ENCODE results near the gene APOO.
A peak's percentile ranks its signal among the peaks of the same experiment; 100 is the strongest.

APOO gene

GRCh38 chrX:23811656-23812055 lies 96.1 kb downstream of the APOO start:
- DNase-seq (ENCODE audit: low spot score): no peak
- ATAC-seq (ENCODE audit: low read depth): no peak
- Histone ChIP-seq H3K27ac (ENCODE audit: poor library complexity, severe bottlenecking) (no peak overlapping the region), H3K36me3 (ENCODE audit: low read depth) (no peaks in the 10 kb centered on the region), H3K9me3 (ENCODE audit: severe bottlenecking) (no peaks in the 10 kb centered on the region), H3K4me1 (ENCODE audit: insufficient read depth, poor library complexity, severe bottlenecking) (peaks cover 15% of the 10 kb centered on the region), H3K4me3 (ENCODE audit: severe bottlenecking) (no peak overlapping the region), H3K27me3 (ENCODE audit: insufficient read depth, poor library complexity, severe bottlenecking) (no peaks in the 10 kb centered on the region)
- no peak for TF ChIP-seq CTCF (IDR thresholded peaks at IDR 0.05; ENCODE audit: poor library complexity, severe bottlenecking)

- Histone ChIP-seq H3K27me3 (ENCODE audit: insufficient read depth, poor library complexity, severe bottlenecking) (no peaks in the 10 kb centered on the region), H3K27ac (ENCODE audit: poor library complexity, severe bottlenecking) (no peak overlapping the region), H3K4me1 (ENCODE audit: insufficient read depth, poor library complexity, severe bottlenecking) (peaks cover 18% of the 10 kb centered on the region), H3K4me3 (ENCODE audit: severe bottlenecking) (no peak overlapping the region), H3K9me3 (ENCODE audit: severe bottlenecking) (no peaks in the 10 kb centered on the region), H3K36me3 (ENCODE audit: low read depth) (no peaks in the 10 kb centered on the region)
- DNase-seq (ENCODE audit: low spot score) (no peak), ATAC-seq (ENCODE audit: low read depth) (no peak)
- no peak for TF ChIP-seq CTCF (IDR thresholded peaks at IDR 0.05; ENCODE audit: poor library complexity, severe bottlenecking)
These were observed 96.6 kb downstream of the APOO start for GRCh38 chrX:23811108-23811651.

- TF ChIP-seq CTCF (IDR thresholded peaks at IDR 0.05; ENCODE audit: poor library complexity, severe bottlenecking): no peak
- Histone ChIP-seq H3K4me3 (ENCODE audit: severe bottlenecking) (no peak overlapping the region), H3K9me3 (ENCODE audit: severe bottlenecking) (no peaks in the 10 kb centered on the region), H3K4me1 (ENCODE audit: insufficient read depth, poor library complexity, severe bottlenecking) (peaks cover 18% of the 10 kb centered on the region), H3K27me3 (ENCODE audit: insufficient read depth, poor library complexity, severe bottlenecking) (no peaks in the 10 kb centered on the region), H3K36me3 (ENCODE audit: low read depth) (no peaks in the 10 kb centered on the region), H3K27ac (ENCODE audit: poor library complexity, severe bottlenecking) (no peak overlapping the region)
- no peak for ATAC-seq (ENCODE audit: low read depth)
- no peak for DNase-seq (ENCODE audit: low spot score)
These were observed 97.5 kb downstream of the APOO start for GRCh38 chrX:23810279-23810678.

GRCh38 chrX:23805389-23805788 lies 102.3 kb downstream of the APOO start:
- peaks cover 34% of the 10 kb centered on the region for H3K4me1 ChIP-seq (ENCODE audit: insufficient read depth, poor library complexity, severe bottlenecking)
- no peak for TF ChIP-seq CTCF (IDR thresholded peaks at IDR 0.05; ENCODE audit: poor library complexity, severe bottlenecking)
- H3K27ac ChIP-seq (ENCODE audit: poor library complexity, severe bottlenecking): peak overlapping the region; percentile 94
- no peak overlapping the region for H3K4me3 ChIP-seq (ENCODE audit: severe bottlenecking)
- ATAC-seq (ENCODE audit: low read depth): no peak
- H3K36me3 ChIP-seq (ENCODE audit: low read depth): no peaks in the 10 kb centered on the region
- no peaks in the 10 kb centered on the region for H3K9me3 ChIP-seq (ENCODE audit: severe bottlenecking)
- DNase-seq (ENCODE audit: low spot score): no peak
- no peaks in the 10 kb centered on the region for H3K27me3 ChIP-seq (ENCODE audit: insufficient read depth, poor library complexity, severe bottlenecking)

- Histone ChIP-seq H3K27ac (ENCODE audit: poor library complexity, severe bottlenecking) (peak overlapping the region; percentile 94), H3K4me3 (ENCODE audit: severe bottlenecking) (no peak overlapping the region), H3K36me3 (ENCODE audit: low read depth) (no peaks in the 10 kb centered on the region), H3K27me3 (ENCODE audit: insufficient read depth, poor library complexity, severe bottlenecking) (no peaks in the 10 kb centered on the region), H3K9me3 (ENCODE audit: severe bottlenecking) (no peaks in the 10 kb centered on the region), H3K4me1 (ENCODE audit: insufficient read depth, poor library complexity, severe bottlenecking) (peaks cover 34% of the 10 kb centered on the region)
- DNase-seq (ENCODE audit: low spot score) (no peak), ATAC-seq (ENCODE audit: low read depth) (no peak; the same call in 2 of the 3 replicates)
- no peak for TF ChIP-seq CTCF (IDR thresholded peaks at IDR 0.05; ENCODE audit: poor library complexity, severe bottlenecking)
These were observed 103.2 kb downstream of the APOO start for GRCh38 chrX:23804578-23804977.

All from RWPE2 (cell line).